ENCODE results near the gene KCND2. TPM values are rescaled to one million over a fixed set of nuclear protein-coding genes. Genes with fewer than 3 reads are reported as not detected.

The KCND2 gene
- total RNA-seq, 1 experiment from 2014 or later: not detected

- H3K36me3 ChIP-seq (ENCODE audit: control insufficient read depth, insufficient read depth, low read length): no peaks in the 10 kb centered on the region
- BruUV-seq (replicated peaks): no TSS peak
- TF ChIP-seq CTCF (IDR thresholded peaks at IDR 0.05; ENCODE audit: insufficient read depth in 1 of 2, low read depth in 1 of 2, low read length in 1 of 2, severe bottlenecking in 1 of 2, unreplicated experiment in 1 of 2): no peak
- H3K36me3 Mint-ChIP-seq (ENCODE audit: insufficient read depth, unreplicated experiment): no peaks in the 10 kb centered on the region
- no peaks in the 10 kb centered on the region for H3K9me3 ChIP-seq
- ChIA-PET CTCF (no interaction called here), POLR2A (no interaction called here)
- H3K9me3 Mint-ChIP-seq (ENCODE audit: unreplicated experiment): no peaks in the 10 kb centered on the region
- no peaks in the 10 kb centered on the region for H3K4me1 ChIP-seq
- H3K4me3 ChIP-seq (ENCODE audit: low read depth, low read length): no peak overlapping the region
- no peak for DNase-seq
- H3K27me3 Mint-ChIP-seq (ENCODE audit: insufficient read depth, unreplicated experiment): no peaks in the 10 kb centered on the region
- no peak overlapping the region for H3K27ac Mint-ChIP-seq (ENCODE audit: unreplicated experiment)
- H3K27me3 ChIP-seq (replicated peaks; ENCODE audit: control insufficient read depth, insufficient read depth, low read length): no peaks in the 10 kb centered on the region; the same call in 1 of the 2 replicates
- H3K4me3 Mint-ChIP-seq (ENCODE audit: unreplicated experiment): no peak overlapping the region
- intact Hi-C loops (cut with micrococcal nuclease; ENCODE audit: unreplicated experiment): no loop called here
- no peaks in the 10 kb centered on the region for H3K4me1 Mint-ChIP-seq (ENCODE audit: low read depth, unreplicated experiment)
Measured at GRCh38 chr7:120709252-120709971, 436.4 kb downstream of the KCND2 start.

GRCh38 chr7:120709972-120710320, 437.0 kb downstream of the KCND2 start:
- H3K27me3 Mint-ChIP-seq (ENCODE audit: insufficient read depth, unreplicated experiment): no peaks in the 10 kb centered on the region
- H3K4me3 ChIP-seq (ENCODE audit: low read depth, low read length): no peak overlapping the region
- no peaks in the 10 kb centered on the region; the same call in 1 of the 2 replicates for H3K27me3 ChIP-seq (replicated peaks; ENCODE audit: control insufficient read depth, insufficient read depth, low read length)
- ChIA-PET CTCF (no interaction called here), POLR2A (no interaction called here)
- no TSS peak for BruUV-seq (replicated peaks)
- no peaks in the 10 kb centered on the region for H3K36me3 Mint-ChIP-seq (ENCODE audit: insufficient read depth, unreplicated experiment)
- no peaks in the 10 kb centered on the region for H3K9me3 Mint-ChIP-seq (ENCODE audit: unreplicated experiment)
- no peaks in the 10 kb centered on the region for H3K4me1 ChIP-seq
- H3K9me3 ChIP-seq: no peaks in the 10 kb centered on the region
- H3K27ac Mint-ChIP-seq (ENCODE audit: unreplicated experiment): no peak overlapping the region
- no peaks in the 10 kb centered on the region for H3K4me1 Mint-ChIP-seq (ENCODE audit: low read depth, unreplicated experiment)
- intact Hi-C loops (cut with micrococcal nuclease; ENCODE audit: unreplicated experiment): no loop called here
- H3K4me3 Mint-ChIP-seq (ENCODE audit: unreplicated experiment): no peak overlapping the region
- DNase-seq: no peak
- TF ChIP-seq CTCF (IDR thresholded peaks at IDR 0.05; ENCODE audit: insufficient read depth in 1 of 2, low read depth in 1 of 2, low read length in 1 of 2, severe bottlenecking in 1 of 2, unreplicated experiment in 1 of 2): no peak
- H3K36me3 ChIP-seq (ENCODE audit: control insufficient read depth, insufficient read depth, low read length): no peaks in the 10 kb centered on the region

- CTCF ChIA-PET: no interaction called here
- no peak overlapping the region for H3K27ac Mint-ChIP-seq (ENCODE audit: unreplicated experiment)
- POLR2A ChIA-PET: no interaction called here
- no peak overlapping the region for H3K4me3 Mint-ChIP-seq (ENCODE audit: unreplicated experiment)
- peaks cover 7% of the 10 kb centered on the region for H3K27me3 Mint-ChIP-seq (ENCODE audit: insufficient read depth, unreplicated experiment)
- no TSS peak for BruUV-seq (replicated peaks)
- no peaks in the 10 kb centered on the region for H3K36me3 Mint-ChIP-seq (ENCODE audit: insufficient read depth, unreplicated experiment)
- H3K4me1 Mint-ChIP-seq (ENCODE audit: low read depth, unreplicated experiment): peaks cover 8% of the 10 kb centered on the region
- Histone ChIP-seq H3K27me3 (replicated peaks; ENCODE audit: control insufficient read depth, insufficient read depth, low read length) (no peaks in the 10 kb centered on the region), H3K36me3 (ENCODE audit: control insufficient read depth, insufficient read depth, low read length) (no peaks in the 10 kb centered on the region), H3K9me3 (no peaks in the 10 kb centered on the region), H3K4me1 (no peaks in the 10 kb centered on the region), H3K4me3 (ENCODE audit: low read depth, low read length) (no peak overlapping the region)
- DNase-seq: no peak
- no peaks in the 10 kb centered on the region for H3K9me3 Mint-ChIP-seq (ENCODE audit: unreplicated experiment)
- intact Hi-C loops (cut with micrococcal nuclease; ENCODE audit: unreplicated experiment): no loop called here
- no peak for TF ChIP-seq CTCF (IDR thresholded peaks at IDR 0.05; ENCODE audit: insufficient read depth in 1 of 2, low read depth in 1 of 2, low read length in 1 of 2, severe bottlenecking in 1 of 2, unreplicated experiment in 1 of 2)
Measured at GRCh38 chr7:120714945-120715344, 442.0 kb downstream of the KCND2 start.
